Endothelial cell of umbilical vein (primary cell): Measurements from ENCODE around the gene LMBR1L. TPM values are rescaled to one million over a fixed set of nuclear protein-coding genes. Genes with fewer than 3 reads are reported as not detected.

ENCODE experiments used
- polyA plus RNA-seq, 4 experiments: library from polyadenylated mRNA; depleted of rRNA in 3 of 4; stranded (reverse) in 3 of 4; unstranded in 1 of 4; fragments of >200 nt; gene quantifications; 2 replicates each; pipeline versions ENCODE4 v1.2.1 to v1.2.3, GENCODE V29; 2011 to 2012; ENCODE audit warnings: missing spikeins in 1 of 4
- small RNA-seq: library from RNA; depleted of rRNA; stranded (forward); fragments of <200 nt; gene quantifications from one replicate; pipeline ENCODE3, GENCODE V24; 2012; ENCODE audit warnings: low replicate concordance, low read depth; ENCODE audit not compliant: insufficient read depth, insufficient read length
- total RNA-seq: library from RNA; stranded (reverse); gene quantifications from 2 replicates; pipeline ENCODE4 v1.2.3, GENCODE V29; 2021

LMBR1L gene
- total and polyA plus RNA-seq, 2 donors (not counting 3 experiments of a cell fraction or from before 2014, with no cell fraction given) = 78.3 to 106 TPM

Small RNA genes within 50 kb of the gene (small RNA-seq; reads per million reads assigned to genes)
- not detected for gene RF00019

Other genes starting within 250 kb of the LMBR1L start
- gene RND1, start 245.0 kb downstream of the LMBR1L start, total RNA-seq = 4.0 and 4.4 TPM in 2 replicates
- 5.2 and 9.9 TPM in 2 replicates for gene RND1, start 245.0 kb downstream of the LMBR1L start, polyA plus RNA-seq
- 78.9 and 81.2 TPM in 2 replicates for gene FKBP11, start 185.4 kb downstream of the LMBR1L start, total RNA-seq
- gene FKBP11, start 185.4 kb downstream of the LMBR1L start, polyA plus RNA-seq = 74.2 and 81.7 TPM in 2 replicates
- 172 and 187 TPM in 2 replicates for gene ARF3, start 153.4 kb downstream of the LMBR1L start, total RNA-seq
- 138 and 149 TPM in 2 replicates for gene ARF3, start 153.4 kb downstream of the LMBR1L start, polyA plus RNA-seq
- not detected in 2 replicates for gene WNT10B, start 139.1 kb downstream of the LMBR1L start, total RNA-seq
- gene WNT10B, start 139.1 kb downstream of the LMBR1L start, polyA plus RNA-seq = 0.04 and 0.14 TPM in 2 replicates
- not detected in 2 replicates for gene WNT1, start 132.5 kb downstream of the LMBR1L start, total RNA-seq
- not detected in 2 replicates for gene WNT1, start 132.5 kb downstream of the LMBR1L start, polyA plus RNA-seq
- gene DDN, start 111.5 kb downstream of the LMBR1L start, total RNA-seq = 0.22 and 0.42 TPM in 2 replicates
- 0.06 and 0.07 TPM in 2 replicates for gene DDN, start 111.5 kb downstream of the LMBR1L start, polyA plus RNA-seq
- 50.0 and 54.9 TPM in 2 replicates for gene PRKAG1, start 92.1 kb downstream of the LMBR1L start, total RNA-seq
- gene PRKAG1, start 92.1 kb downstream of the LMBR1L start, polyA plus RNA-seq = 52.1 and 59.5 TPM in 2 replicates
- 106 and 120 TPM in 2 replicates for gene KMT2D, start 50.1 kb downstream of the LMBR1L start, total RNA-seq
- gene KMT2D, start 50.1 kb downstream of the LMBR1L start, polyA plus RNA-seq = 11.5 and 15.1 TPM in 2 replicates
- 2.3 and 2.6 TPM in 2 replicates for gene RHEBL1, start 40.9 kb downstream of the LMBR1L start, total RNA-seq
- 2.2 and 2.7 TPM in 2 replicates for gene RHEBL1, start 40.9 kb downstream of the LMBR1L start, polyA plus RNA-seq
- 3.3 and 3.9 TPM in 2 replicates for gene DHH, start 16.0 kb downstream of the LMBR1L start, total RNA-seq
- 2.9 and 4.2 TPM in 2 replicates for gene DHH, start 16.0 kb downstream of the LMBR1L start, polyA plus RNA-seq
- 2,228 and 2,245 TPM in 2 replicates for gene TUBA1B, start 20.5 kb upstream of the LMBR1L start, total RNA-seq
- 5,362 and 5,535 TPM in 2 replicates for gene TUBA1B, start 20.5 kb upstream of the LMBR1L start, polyA plus RNA-seq
- gene TUBA1A, start 78.2 kb upstream of the LMBR1L start, total RNA-seq = 701 and 740 TPM in 2 replicates
- gene TUBA1A, start 78.2 kb upstream of the LMBR1L start, polyA plus RNA-seq = 2,429 and 3,046 TPM in 2 replicates
- gene TUBA1C, start 154.2 kb upstream of the LMBR1L start, total RNA-seq = 515 and 523 TPM in 2 replicates
- gene TUBA1C, start 154.2 kb upstream of the LMBR1L start, polyA plus RNA-seq = 2,063 and 2,352 TPM in 2 replicates
- gene PRPH, start 184.3 kb upstream of the LMBR1L start, total RNA-seq = not detected in 2 replicates
- gene PRPH, start 184.3 kb upstream of the LMBR1L start, polyA plus RNA-seq = not detected in 2 replicates
- 62.4 and 68.6 TPM in 2 replicates for gene TROAP, start 212.4 kb upstream of the LMBR1L start, total RNA-seq
- gene TROAP, start 212.4 kb upstream of the LMBR1L start, polyA plus RNA-seq = 27.3 and 31.7 TPM in 2 replicates
- gene C1QL4, start 226.3 kb upstream of the LMBR1L start, total RNA-seq = not detected in 2 replicates
- gene C1QL4, start 226.3 kb upstream of the LMBR1L start, polyA plus RNA-seq = not detected in 2 replicates
- gene DNAJC22, start 236.0 kb upstream of the LMBR1L start, total RNA-seq = 1.1 and 1.3 TPM in 2 replicates
- 1.4 TPM in 2 replicates for gene DNAJC22, start 236.0 kb upstream of the LMBR1L start, polyA plus RNA-seq